ENCODE measurements around the gene SRGAP3. TPM values are rescaled to one million over a fixed set of nuclear protein-coding genes. Genes with fewer than 3 reads are reported as not detected.

The SRGAP3 gene
- total RNA-seq, 1 donor from 2014 or later, result 68.6 TPM

GRCh38 chr3:8967553-8967952 is 281.9 kb downstream of the SRGAP3 start:
- Mint-ChIP-seq H3K27ac (peak overlapping the region; percentile 47), H3K9me3 (no peaks in the 10 kb centered on the region), H3K36me3 (no peaks in the 10 kb centered on the region), H3K4me3 (no peak overlapping the region), H3K4me1 (peaks cover 36% of the 10 kb centered on the region), H3K27me3 (ENCODE audit: low read depth) (peaks cover 1% of the 10 kb centered on the region)
- no peak for DNase-seq (ENCODE audit: low spot score in 2 of 2, unreplicated experiment in 2 of 2)
- no peak for TF ChIP-seq CTCF (IDR thresholded peaks at IDR 0.05; ENCODE audit: unreplicated experiment)

GRCh38 chr3:8966820-8967348 is 282.6 kb downstream of the SRGAP3 start:
- no peaks in the 10 kb centered on the region for H3K36me3 Mint-ChIP-seq
- H3K27ac Mint-ChIP-seq, result no peak overlapping the region
- H3K4me3 Mint-ChIP-seq, result no peak overlapping the region
- peaks cover 1% of the 10 kb centered on the region for H3K27me3 Mint-ChIP-seq (ENCODE audit: low read depth)
- H3K9me3 Mint-ChIP-seq, result no peaks in the 10 kb centered on the region
- H3K4me1 Mint-ChIP-seq, result peaks cover 43% of the 10 kb centered on the region
- DNase-seq (ENCODE audit: low spot score in 2 of 2, unreplicated experiment in 2 of 2), result no peak
- TF ChIP-seq CTCF (IDR thresholded peaks at IDR 0.05; ENCODE audit: unreplicated experiment), result no peak

DNA sequence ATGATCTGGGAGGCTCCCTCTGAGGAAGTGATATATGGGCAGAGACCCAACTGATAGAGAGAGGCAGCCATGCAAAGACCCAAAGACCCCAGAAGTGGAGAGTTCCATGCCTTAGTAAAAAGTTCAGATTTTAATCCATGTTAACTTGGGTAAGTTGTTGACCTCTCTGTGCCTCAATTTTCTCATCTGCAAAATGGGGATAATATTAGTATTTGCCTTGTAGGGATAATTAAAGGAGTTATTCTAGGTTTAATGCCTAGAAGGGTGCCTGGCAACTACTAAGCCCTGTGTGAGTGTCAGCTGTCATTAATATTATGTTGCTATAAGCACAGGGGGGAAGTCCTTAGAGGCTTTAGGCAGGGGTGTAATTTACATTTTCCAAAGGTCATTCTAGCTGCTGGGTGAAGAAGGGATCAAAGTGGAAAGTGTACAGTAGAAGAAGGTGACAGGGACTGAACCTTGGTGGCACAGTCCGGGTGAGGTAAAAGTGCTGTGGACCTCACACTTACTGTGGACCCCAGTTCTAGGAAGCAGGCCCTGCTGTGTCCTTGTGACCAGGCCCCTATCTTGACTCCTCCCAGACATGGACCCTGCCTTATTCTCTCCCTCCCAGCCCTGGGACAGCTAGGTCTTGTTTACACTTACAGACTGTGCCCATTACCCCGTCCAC is 283.2 kb downstream of the SRGAP3 start:
- no peak for DNase-seq (ENCODE audit: low spot score in 2 of 2, unreplicated experiment in 2 of 2)
- Mint-ChIP-seq H3K9me3 (no peaks in the 10 kb centered on the region), H3K4me1 (peaks cover 47% of the 10 kb centered on the region), H3K4me3 (no peak overlapping the region), H3K27ac (no peak overlapping the region), H3K27me3 (ENCODE audit: low read depth) (peaks cover 1% of the 10 kb centered on the region), H3K36me3 (no peaks in the 10 kb centered on the region)
- no peak for TF ChIP-seq CTCF (IDR thresholded peaks at IDR 0.05; ENCODE audit: unreplicated experiment)

GRCh38 chr3:8964436-8965370 is 284.7 kb downstream of the SRGAP3 start:
- Mint-ChIP-seq H3K27me3 (ENCODE audit: low read depth) (peaks cover 1% of the 10 kb centered on the region), H3K4me3 (peak overlapping the region; percentile 95), H3K4me1 (peaks cover 45% of the 10 kb centered on the region), H3K27ac (peak overlapping the region; percentile 95), H3K36me3 (no peaks in the 10 kb centered on the region), H3K9me3 (no peaks in the 10 kb centered on the region)
- no peak for TF ChIP-seq CTCF (IDR thresholded peaks at IDR 0.05; ENCODE audit: unreplicated experiment)
- no peak for DNase-seq (ENCODE audit: low spot score in 2 of 2, unreplicated experiment in 2 of 2)

DNA sequence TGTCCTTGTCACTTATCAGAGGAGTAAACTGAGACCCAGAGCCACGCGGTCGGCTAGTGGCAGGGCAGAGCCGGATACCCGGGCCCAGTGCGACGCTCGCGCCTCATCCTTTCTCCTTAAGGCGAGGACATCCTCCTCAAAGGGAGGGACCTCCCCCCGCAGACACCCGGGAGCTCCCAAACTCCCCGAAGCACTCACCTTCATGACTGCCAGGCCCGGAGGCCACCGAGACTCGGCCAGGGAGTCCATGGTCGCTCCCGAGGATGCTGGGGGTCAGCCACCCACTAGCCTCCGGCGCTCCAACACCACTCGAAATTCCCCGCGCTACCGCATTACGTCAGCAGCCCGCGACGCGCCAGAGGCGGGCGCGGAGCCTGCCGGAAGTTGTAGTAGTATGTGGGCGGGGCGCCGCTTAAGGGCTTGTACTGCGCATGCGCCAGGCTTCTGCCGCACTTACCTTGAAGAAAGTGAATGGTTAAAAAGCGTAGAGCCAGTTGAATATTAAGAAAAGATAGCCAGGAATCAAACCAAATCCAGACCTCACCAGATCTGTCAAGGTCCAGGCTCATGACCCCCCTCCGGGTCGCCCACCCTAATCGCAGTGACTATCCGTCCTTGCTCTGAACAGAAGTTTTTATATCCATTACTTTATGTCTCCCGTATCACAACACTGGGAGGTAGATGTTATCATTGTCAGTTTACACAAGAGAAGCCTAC is 286.2 kb downstream of the SRGAP3 start, which contains the start of gene RAD18:
TSS of gene RAD18 (minus strand) at position 336 of the 717 bp plus-strand sequence. CDS start at position 249, 87 bp downstream.
- Mint-ChIP-seq H3K4me1 (peaks cover 45% of the 10 kb centered on the region), H3K36me3 (peaks cover 6% of the 10 kb centered on the region), H3K9me3 (no peaks in the 10 kb centered on the region), H3K27me3 (ENCODE audit: low read depth) (peaks cover under 1% of the 10 kb centered on the region), H3K4me3 (peak within 1 kb of the TSS; percentile 95), H3K27ac (peak within 1 kb of the TSS; percentile 95)
- TF ChIP-seq CTCF (IDR thresholded peaks at IDR 0.05; ENCODE audit: unreplicated experiment), result no peak
- peak; percentile 92 to 96 for DNase-seq (ENCODE audit: low spot score in 2 of 2, unreplicated experiment in 2 of 2)
